HG02642 (cell line): ENCODE data around the gene RMI1.
"Not testable (repeated sequence)": the region's sequence is repeated elsewhere in the genome, so short reads cannot be mapped to it uniquely, and the experiment has no call there.

ENCODE experiments used
- ATAC-seq: cut with Tn5 transposase; IDR thresholded peaks from one replicate; pipeline ENCODE4 v1.9.1; 2021; ENCODE audit warnings: mild to moderate bottlenecking; ENCODE audit not compliant: unreplicated experiment, poor library complexity

The RMI1 gene

DNA sequence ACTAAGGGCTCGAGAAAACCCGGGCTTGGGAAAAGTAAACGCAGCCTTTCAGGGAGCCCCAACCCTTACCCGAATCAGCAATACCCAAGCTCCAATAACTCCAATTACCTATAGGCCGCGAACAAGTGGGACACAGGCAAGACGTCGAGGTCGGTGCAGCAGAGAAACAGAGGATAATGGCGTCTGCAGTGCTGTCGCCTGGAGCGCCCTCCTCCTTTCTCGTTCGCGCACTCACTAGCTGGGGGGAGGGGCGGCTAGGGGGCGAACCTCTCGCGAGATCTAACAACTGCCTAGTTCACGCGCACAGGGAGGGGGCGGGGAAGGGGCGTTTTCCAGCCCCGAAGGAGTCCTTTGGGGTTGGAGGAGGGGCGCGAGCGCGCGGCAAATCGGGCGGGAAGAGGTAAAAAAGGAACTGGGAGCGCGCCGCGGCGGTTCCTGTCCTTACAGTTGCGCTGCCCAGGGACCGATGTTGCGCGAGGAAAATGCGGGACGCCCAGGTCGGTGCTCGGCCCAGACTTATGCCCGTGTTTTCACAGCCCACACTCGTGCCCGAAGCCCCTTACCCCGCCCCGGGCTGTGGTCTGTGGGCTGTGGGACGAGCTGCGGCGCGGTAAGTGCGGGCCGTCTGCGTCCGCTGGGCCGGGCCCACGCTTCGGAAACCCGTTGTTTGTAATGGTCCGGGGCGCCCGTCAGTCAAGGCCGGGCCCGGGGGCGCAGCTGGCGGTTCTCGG lies at the start of gene RMI1:
Gene RMI1 (plus strand): TSS at position 411 of the 731 bp plus-strand sequence. CDS start 20,182 bp downstream, outside the sequence.
- peak; percentile 75 for ATAC-seq

DNA sequence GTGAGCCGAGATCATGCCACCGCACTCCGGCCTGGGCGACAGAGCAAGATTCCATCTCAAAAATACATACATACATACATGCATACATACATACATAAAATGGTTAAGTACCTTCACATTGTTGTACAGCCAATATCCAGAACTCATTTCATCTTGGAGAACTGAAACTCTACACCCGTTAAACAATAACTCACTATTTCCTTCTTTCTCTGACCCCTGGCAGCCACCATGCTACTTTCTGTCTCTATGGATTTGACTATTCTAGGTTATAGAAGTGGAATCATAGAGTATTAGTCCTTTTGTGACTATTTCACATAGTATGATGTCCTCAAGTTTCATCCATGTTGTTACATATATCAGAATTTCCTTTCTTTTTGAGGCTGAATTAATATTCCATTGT lies 49.7 kb upstream of the RMI1 start:
- no peak for ATAC-seq

DNA sequence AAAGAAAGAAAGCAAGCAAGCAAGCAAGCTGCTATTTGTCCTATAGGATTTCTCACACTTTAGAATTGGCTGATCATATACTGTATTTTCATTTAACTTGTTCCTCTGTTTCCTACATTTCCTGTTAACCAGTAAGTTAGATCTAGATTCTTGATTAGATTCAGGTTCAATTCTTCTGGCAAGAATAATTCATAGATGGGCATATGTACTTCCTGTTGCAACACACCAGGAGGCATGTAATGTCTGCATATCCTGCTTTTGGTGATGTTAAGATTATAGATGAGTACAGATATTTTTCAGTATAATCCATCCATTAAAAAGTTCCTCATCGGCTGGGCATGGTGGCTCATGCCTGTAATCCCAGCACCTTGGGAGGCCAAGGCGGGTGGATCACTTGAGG lies 48.6 kb upstream of the RMI1 start:
- ATAC-seq: no peak

DNA sequence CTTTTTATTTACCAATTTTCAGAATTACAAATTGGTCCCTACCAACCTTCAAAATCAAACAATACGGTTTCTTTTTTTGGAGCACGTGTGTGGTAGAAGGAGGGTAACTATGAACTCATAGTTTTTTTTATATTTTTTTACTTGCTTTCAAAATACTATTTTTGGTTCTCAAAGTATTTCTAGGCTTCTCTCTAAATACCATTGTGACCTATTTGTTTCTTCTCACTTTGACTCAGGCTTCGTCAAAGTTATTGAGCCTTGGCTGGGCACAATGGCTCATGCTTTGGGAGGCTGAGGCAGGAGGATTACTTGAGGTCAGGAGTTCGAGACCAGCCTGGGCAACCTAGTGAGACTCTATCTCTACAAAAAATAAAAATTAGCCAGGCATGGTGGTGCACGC lies 47.8 kb upstream of the RMI1 start:
- no peak for ATAC-seq

DNA sequence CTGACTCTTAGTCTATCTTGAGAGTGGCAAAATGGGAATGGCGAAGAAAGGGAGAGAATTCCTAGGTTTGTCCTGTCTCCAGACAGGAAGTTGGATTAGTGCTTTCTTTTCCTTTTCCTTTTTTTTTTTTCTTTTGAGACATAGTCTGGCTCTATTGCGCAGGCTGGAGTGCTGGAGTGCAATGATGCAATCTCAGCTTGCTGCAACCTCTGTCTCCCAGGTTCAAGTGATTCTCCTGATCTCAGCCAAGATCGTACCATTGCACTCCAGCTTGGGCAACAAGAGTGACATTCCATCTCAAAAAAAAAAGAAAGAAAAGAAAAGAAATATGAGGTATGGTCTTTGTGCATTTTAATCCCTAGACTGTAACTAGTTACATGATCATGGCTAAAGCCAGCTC lies 46.8 kb upstream of the RMI1 start:
- no peak for ATAC-seq

DNA sequence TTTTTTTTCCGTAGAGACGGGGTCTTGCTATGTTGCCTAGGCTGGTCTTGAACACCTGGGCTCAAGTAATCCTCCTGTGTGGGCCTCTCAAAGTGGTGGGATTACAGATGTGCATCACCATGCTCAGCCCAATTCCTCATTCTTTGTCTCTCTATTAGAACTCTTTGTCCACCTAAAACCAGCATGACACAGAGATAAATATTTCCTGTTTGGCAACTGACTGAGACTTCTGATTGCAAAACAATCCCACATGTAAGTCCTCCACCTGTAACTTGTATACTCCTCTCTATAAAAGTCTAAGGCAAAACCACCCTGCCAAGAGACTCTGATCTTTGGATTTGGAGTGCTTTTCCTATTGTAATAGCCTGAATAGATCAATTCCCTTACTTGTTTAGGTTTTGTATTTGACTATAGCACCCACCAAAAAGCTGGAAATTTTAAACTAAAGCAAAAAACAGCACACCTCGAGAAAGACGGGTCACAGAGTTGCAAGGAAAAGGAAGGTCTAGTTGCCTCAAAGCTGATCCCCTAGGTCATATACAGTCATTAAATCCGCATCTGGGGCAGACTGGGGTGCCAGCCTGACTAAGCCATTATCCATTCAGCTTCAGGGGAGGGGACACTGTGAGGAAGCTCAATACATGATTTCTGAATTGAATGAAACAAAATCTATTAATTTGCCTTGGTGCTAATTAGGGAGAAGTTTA lies 45.9 kb upstream of the RMI1 start:
- no peak for ATAC-seq

DNA sequence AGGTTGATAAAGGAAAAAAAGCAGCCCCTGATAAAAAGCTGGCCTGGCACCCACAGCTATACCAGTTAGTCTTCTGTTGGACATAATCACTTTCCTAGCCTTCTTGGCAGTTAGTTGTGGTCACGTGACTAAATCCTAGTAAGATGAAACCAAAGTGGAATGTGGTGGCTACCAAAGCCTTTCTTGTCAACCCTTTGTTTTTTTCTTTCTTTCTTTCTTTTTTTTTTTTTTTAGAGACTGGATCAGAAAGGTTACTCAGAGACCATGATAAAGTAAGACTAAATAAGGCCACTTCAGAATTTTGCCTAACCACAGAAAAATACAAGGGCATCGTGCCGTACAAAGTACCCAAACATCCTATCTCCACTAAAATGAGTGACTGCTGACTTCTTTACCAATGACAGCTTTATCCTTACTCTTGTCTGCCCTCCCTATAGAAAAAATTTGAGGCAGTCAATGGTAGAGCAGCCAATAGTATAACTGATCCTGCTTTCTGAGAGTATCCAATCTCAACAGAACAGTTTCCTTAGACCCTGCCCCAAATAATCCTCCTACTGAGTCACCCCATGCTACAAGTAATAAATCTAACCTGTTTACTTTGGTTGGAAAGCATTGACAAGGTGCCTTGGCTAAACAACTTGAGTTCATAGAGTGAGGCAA lies 45.2 kb upstream of the RMI1 start:
- no peak for ATAC-seq

DNA sequence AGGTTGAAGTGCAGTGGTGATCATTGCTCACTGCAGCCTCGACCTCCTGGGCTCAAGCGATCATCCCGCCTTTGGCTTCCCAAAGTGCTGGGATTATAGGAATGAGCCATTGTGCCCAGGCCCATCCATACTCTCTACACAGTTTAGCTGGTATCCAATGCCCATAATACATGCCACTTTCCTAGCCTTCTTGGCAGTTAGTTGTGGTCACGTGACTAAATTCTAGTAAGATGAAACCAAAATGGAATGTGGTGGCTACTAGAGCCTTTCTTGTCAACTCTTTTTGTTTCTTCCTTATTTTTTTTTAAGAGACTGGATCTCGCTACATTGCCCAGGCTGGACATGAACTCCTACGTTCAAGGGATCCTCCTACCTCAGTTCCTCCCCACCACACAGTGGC lies 44.1 kb upstream of the RMI1 start:
- ATAC-seq: no peak

DNA sequence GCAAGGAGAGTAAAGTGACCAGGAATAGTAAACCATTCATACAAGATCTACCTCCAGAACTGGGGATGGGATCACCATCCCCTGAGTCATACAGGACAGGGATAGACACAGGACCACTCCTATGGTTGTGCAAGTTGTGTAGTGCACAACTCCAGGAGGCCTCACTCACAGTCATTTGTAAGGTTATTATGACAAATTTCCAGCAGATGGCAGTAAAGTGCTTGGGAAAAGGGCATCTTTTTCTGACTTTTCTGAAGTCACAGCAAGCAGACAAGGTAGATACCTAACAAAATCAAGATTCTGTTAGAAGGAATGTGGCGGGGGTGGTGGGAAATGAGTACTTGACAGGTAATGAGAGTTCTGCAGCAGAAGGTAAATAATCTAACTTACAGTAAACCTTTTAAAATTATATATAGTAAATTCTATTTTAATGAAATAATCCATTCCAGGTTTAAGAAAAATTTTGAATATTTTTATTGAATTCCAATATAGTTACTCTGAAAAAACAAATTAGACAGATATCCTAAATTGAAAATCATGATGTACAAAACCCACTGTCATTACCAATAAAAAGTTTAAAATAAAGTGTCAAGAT lies 42.6 kb upstream of the RMI1 start:
- no peak for ATAC-seq

DNA sequence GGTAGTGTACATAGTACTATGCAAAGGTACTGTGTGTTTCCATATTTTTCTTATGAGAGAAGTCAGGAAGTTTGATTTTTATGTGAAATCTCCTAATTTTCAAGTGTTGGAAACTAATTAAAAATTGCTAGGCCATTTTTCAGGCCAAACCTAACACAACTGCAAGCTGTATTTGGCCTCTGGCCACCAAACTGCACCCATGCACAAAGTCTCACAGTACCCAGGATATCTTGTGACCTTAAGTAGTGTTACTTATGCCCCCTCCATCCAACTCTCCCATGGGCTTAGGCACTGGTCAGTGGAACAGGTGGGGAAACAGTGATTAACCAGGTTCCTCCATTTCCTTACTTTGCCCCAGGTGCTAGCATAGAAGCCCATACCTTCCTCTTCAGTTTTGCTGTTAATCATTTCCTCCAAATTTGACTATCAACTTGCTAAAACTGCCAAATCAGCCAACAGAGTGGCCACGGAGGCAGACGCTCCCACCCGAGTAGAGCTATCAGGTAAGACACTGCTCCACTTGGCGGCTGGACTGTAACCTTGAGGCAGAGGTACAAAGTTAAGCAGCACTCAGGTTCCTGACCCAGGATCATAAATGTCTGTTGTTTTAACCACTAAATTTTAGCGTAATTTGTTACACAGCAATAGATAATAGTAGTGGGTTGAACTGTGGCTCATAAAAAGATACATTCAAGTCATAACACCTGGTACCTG lies 39.9 kb upstream of the RMI1 start:
- ATAC-seq: no peak

DNA sequence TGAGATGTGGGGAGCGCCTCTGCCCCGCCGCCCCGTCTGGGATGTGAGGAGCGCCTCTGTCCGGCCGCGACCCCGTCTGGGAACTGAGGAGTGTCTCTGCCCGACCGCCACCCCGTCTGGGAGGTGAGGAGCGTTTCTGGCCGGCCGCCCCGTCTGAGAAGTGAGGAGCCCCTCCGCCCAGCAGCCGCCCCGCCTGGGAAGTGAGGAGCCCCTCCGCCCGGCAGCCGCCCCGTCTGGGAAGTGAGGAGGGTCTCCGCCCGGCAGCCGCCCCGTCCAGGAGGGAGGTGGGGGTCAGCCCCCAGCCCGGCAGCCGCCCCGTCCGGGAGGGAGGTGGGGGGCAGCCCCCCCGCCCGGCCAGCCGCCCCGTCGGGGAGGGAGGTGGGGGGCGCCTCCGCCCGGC lies 32.5 kb upstream of the RMI1 start:
- ATAC-seq: not testable (repeated sequence)

DNA sequence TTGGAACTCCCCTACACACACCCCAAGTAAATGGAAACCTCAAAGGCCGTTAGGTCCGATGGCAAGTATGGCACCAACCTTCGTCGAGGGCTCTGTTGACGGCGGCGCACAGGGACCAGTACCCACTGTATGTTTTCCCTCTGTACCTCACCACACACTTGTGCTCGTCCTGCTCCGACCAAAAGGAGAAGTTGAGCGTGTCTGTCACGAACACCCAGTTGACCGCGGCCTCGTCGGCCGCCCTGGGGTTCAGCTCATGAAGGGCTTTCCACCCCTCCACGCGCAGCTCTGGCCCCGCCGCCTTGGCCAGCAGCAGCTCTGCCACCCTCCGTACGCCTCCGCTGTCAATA lies 24.5 kb upstream of the RMI1 start:
- ATAC-seq: peak; percentile 59

DNA sequence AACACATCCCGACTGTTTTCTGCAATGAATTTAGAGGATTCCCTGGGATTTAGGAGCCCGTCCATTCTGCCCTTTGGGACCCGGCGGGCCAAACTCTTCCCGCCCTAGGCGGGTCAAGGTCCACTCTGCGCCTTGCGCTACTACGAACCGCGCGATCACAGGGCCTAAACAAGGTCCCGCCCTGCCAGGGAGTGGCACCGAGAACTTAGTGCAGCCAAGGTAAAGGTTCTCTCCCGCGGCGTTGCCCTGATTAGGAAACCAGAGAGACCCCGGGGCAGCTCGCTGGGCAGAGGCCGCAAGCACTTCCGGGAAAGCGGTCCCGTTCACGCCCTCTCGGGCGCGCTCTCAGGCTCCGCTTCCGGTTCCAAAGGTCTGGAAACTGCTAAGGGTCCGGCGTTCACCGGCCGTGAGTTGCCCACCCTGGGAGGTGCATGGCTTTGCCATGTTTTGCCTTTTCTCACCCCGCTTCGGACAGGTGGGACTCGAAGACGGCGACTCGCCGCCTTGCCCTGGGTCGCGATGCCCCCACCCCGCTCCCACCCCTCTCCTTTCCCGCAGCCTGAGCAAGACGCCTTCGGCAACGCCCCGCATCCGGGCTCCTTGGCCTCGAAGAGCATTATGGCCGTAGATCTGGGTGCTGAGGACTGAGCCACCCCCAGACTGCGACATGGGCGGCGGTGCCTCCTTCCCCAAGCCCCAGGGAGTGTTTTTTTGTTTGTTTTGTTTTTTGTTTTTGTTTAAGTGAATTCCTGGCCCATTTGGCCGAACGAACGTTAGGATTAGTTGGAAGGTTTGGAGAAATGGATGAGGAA lies 24.0 kb upstream of the RMI1 start:
- peak; percentile 84 for ATAC-seq

DNA sequence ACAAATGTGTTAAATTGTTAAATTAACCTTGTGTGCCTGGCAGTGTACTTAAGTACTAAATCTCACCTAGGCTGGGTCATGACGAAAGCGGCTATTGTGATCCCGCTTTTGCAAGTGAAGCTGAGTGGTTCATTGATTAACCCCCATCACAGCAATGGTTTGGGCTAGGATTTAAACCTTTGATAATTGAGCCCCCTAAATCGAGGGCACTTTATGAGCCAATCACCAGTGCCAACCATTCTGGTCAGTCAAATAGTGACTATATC lies 23.4 kb upstream of the RMI1 start:
- no peak for ATAC-seq

DNA sequence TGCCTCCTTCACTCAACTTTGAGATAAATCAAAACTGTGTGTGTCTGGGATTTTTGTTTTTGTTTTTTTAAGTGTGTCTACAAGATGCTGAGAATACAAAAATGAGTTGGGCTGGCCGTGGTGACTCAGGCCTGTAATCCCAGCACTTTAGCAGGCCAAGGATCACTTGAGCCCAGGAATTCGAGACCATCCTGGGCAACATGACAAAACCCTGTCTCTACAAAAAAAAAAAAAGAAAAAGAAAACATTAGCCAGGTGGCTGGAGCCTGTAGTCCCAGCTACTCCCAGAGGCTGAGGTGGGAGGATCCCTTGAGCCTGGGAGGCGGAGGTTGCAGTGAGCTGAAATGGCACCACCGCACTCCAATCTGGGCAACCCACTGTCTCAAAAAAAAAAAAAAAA lies 21.5 kb upstream of the RMI1 start:
- no peak for ATAC-seq

DNA sequence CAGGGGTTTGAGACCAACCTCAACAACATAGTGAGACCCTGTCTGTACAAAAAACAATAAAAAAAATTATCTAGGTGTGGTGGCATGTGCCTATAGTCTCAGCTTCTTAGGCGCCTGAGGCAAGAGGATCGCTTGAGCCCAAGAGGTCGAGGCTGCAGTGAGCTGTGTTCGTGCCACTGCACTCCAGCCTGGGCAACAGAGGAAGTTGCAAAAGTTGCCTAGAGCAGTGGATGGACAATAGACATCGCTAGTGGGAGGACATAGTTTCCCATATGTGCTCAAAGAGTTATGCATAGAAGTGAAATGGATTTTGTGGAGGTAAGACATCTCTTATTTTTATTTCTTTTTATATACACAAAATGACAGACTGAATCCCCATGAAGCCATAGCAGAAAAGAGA lies 19.6 kb upstream of the RMI1 start:
- no peak for ATAC-seq

DNA sequence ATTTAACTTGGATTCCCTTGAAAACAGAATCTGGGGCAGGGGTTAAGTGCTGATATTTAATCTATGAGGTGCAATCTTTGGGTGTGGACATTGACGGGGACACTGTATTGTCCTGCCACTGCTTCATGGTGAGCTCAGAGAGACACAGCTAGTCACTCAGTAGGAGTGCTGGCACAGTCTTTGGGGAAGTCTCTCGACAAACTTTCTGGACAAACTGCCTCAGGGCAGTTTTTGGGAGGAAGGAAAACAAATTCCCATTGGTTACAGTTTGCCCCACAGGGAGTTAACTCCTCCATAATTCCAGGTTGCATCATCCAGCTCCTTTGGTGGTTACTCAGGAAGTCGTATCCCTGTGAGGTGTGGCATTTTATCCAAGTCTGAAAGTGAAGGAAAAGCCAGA lies 18.4 kb upstream of the RMI1 start:
- ATAC-seq: no peak

DNA sequence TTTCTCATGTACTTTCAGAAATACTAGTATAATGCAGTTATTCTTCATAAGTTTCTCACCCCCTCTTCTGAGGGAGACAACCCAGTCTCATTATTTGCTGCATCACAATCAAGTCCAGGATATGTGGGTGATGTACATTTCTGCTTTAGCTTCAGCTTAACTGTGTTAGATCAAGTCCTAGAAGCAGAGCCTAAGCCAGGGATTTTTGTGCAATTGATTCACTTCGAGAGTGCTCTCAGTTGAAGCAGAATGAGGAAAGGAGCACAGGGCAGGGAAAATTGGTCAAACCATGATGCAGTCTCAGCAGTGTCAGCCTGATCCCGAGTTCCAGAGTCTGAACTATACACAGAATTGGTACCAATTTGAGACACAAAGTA lies 15.6 kb upstream of the RMI1 start:
- no peak for ATAC-seq

DNA sequence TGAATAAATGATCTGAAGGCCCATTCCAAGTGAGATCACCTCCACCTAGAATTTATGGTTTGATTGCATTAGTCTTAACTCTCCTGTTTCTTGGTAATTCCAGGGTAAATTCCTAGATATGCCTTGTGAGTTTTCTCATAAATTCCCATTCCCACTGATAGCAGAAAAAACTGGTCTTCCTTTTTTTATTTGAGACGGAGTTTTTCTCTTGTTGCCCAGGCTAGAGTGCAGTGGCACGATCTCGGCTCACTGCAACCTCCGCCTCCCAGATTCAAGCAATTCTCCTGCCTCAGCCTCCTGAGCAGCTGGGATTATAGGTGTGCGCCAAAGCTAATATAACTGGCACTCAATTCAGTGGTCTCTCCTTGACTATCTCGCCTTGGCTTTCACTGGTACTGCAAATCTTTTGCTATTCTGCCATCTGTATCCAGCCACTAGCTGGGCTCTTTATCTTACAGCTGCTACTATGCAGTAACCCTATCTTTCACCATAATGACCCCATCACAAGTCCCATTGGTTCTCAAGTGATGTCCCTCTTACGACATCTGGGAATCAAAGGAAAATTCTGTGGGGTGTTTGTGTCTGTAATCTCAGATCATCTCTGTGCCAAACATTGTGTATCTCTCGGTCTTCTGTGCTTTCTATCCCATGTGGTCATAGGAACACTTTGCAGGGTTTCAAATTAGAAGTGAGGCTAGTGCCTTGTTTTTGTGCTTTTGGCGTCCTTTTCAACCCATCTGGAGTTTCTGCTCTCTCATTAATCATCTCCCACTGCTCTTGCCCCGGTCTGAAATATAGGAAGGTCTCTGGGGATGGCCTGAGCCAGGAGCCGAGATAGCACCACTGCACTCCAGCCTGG lies 15.0 kb upstream of the RMI1 start:
- no peak for ATAC-seq
